GM18507 (cell line): ENCODE data around the gene MTMR4.
"Not testable (repeated sequence)": the region's sequence is repeated elsewhere in the genome, so short reads cannot be mapped to it uniquely, and the experiment has no call there.

Experiments
- DNase-seq: peaks from one replicate; pipeline ENCODE4 v3.0.0; 2011; ENCODE audit warnings: low read depth; ENCODE audit not compliant: insufficient read length; ENCODE audit errors: extremely low spot score
- FAIRE-seq: peaks from 2 replicates; lab custom pipeline; 2011; peaks lifted over from hg19 to GRCh38; lab: Jason Lieb, UNC

The MTMR4 gene

DNA sequence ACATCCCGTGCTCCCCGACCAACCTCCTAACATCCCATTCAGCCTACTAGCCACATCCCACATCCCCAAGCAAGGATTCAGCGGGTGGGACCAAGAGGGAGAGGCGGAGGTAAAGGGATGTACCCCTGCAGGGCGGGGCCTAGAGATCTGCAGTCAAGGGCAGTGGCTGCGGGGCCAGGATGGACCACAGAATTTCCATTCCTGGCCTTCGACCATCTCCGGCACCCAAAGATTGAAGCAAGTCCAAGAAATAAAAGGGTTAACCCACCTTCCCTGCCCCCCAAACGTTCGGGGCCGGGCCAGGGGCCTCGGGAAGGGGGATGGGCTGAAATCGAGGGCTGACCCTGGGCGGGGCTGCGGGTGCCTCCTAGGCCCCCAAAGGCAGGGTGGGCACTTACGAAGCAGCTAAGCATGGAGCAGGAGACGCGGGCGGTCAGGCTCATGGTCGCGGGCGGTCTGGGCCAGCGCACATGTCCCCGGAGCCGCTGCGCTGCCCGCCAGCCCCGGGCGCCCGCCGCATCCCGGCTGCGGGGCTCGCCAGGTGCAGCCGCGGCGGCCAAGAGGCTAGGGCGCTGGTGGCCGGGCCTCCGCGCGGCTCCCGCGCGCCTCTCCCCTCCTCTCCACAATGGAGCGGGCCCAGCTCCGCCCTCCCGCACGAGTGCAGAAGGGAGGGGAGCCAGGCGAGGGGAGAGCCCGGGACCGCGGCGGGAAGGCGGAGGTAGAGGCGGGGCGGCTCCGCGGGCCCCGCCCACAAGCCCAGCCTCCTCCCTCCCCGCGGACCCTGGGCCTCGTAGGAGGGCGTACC, at the start of gene MTMR4:
Gene MTMR4 (minus strand): TSS at position 674 of the 805 bp plus-strand sequence. CDS start 231 bp downstream, at position 443.
- peak; percentile 46 for FAIRE-seq
- no peak for DNase-seq

DNA sequence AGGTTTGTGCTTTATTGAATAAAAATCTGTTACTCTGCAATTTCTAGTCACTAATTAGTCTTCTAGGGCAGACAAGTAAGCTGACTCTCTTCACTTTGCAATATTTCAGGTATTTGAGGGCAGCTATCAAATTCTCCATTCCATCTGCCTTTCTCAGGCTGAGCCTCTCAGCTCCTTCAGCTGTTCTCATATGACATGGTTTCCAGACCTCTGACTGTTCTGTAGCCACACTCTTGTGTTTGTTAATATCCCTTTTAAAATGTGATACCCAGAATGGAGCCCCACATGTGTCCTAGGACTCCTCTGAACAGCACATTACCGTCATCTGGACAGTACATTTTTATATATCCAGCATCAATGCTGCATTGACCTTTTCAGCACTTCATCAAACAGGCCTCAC, 46.1 kb upstream of the MTMR4 start:
- no peak for FAIRE-seq

DNA sequence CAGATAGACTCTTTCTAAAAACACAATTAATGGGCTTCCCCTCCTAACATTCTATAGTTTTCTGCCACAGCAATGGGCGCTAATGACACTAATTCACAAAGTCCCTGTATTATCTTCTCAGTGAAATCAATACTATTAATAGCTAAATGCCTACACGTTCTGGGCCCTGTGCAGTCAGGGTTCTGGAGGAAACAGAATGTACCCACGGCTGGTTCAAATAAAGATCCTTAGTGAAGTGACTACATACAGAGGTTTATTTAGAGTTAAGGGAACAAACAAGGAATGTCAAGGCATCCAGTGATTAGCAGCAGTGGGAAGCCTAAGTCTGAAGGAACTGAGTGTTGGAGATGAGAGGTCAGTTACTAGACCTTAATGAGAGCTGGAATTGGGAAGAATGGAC, 43.5 kb upstream of the MTMR4 start:
- FAIRE-seq (no peak), DNase-seq (no peak)

More for the DNA sequence above, 46.1 kb upstream of the MTMR4 start:
- no peak for DNase-seq

DNA sequence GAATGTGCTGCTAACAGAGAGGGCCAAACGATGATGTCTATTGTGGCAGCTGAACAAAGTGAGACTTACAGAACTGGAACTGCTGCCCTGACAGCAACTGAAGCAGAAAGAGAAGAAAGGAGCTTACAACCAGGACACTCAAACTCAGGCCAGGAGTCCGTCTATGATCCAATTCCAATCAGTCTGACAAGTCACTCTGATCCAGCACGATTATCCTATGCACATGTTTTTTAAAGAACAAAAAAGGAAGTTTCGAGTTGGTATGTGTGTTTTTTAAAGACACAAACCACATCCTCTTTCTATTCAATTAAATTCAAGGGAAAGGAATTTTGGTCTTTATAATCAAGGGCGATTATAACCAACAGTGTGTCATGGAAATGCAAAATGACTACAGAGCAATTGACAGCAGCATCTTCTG, 42.4 kb upstream of the MTMR4 start:
- FAIRE-seq, result peak; percentile 67
- DNase-seq, result no peak

DNA sequence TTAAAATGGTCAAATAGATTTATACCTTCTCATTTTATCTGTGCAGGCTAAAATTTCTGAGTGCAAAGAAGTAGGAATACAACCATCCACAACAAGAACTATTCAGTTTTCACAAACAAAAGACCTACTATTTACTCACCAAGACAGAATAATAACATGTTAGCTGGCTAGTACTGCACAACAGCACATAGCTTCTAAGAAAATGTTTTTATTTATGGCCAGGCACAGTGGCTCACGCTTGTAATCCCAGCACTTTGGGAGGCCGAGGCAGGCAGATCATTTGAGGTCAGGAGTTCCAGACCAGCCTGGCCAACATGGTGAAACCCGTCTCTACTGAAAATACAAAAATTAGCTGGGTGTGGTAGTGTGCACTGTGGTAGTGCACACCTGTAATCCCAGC, 40.7 kb upstream of the MTMR4 start:
- not testable (repeated sequence) for DNase-seq, FAIRE-seq

DNA sequence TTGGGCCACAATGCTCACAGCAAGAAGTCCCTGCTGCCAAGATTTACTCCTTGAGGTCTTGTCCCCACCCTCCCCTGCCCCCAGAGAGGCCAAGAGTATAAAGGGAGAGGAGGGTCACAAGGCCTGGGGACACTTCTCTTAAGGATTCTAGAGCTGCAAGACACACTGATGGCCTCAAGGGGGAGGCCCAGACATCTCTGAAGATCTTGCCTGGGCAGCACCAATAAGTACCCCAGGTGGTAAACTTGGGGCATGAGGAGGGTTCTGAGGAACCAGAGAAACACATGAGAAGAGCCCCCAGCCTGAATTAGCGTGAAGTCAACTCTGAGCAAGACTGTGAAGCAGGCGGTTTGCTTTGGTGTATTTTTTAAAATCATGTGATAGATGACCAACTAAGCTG, 26.8 kb upstream of the MTMR4 start:
- DNase-seq, result no peak
- FAIRE-seq, result no peak

DNA sequence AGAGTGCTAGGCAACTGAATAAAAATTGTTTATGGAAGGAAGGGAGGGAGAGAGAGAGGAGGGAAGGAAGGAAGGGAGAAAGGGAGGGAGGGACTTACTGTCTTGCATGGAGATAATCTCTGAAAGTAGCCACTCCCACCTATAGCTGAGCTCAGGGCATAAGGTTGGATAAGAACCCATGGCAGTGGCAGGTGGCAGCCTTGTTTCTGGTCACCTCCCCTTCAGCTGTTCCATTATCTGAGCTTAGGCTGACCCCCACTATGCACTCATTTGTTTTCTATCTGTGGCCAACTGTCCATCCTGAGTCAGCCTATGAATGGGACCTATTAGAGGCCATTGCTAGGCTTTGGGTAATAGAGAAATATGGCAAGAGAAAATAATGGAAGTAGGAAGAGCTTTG, 25.3 kb upstream of the MTMR4 start:
- DNase-seq (no peak), FAIRE-seq (no peak)

DNA sequence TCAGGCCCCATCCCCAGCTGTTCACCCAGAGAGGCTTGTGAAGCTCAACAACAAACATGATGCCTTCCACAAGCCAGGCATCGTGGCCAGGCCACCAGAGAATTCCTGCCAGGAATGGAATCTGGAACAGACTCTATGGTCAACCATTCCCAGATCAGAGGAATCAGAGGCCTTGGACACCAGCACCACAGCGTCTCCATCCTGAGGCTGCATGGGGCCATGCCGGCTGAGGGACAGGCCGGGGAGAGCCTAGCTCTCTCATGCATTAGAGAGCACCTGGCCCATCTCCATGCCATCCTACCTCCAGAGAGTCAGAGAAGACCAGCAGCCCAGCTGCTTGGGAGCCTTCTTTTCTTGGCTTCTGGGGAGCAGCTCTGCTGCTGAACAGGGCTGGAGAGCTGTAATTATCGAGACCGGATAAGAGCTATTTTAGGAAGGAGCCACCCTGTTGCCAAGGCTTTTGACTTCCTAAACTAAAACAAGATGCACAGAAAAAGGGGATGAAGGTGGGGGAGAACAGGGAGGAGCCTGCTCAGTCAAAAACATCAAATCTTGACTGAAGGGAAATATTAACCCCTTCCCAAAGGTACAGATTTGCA, 24.5 kb upstream of the MTMR4 start:
- FAIRE-seq (no peak), DNase-seq (no peak)

DNA sequence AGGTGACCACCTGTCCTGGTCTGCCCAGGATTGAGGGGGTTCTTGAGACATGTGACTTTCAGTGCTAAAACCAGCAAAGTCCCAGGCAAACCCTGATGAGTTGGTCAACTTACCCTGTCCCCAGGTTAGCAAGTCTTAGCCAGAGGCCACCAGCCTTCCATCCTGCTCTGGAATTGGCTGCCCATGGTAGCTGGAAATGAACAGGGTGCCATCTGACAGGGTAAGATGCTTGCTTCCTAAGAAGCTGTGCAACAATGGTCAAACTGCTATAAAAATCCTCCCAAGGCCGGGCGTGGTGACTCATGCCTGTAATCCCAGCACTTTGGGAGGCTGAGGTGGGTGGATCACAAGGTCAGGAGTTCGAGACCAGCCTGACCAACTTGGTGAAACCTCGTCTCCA, 22.8 kb upstream of the MTMR4 start:
- FAIRE-seq (no peak), DNase-seq (no peak)

DNA sequence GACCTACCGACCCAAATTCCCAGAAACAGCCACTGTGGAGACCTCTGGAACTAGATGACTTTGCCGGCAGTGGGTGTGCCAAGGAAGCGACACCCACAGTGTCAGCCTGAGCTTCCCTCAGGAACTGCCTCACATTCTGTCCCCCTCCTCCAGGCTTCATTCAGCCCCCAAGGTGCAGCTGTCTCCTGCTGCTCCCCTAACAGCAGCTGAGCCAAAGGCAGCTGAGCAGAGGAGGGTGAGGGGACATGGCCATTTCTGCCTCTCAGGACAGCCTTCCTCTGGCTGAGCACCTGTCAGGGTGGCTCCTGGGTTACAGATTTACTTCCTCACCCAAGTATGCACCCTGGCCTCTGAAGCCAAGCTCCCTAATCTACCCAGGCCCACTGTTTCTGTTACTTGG, 22.1 kb upstream of the MTMR4 start:
- FAIRE-seq (no peak), DNase-seq (no peak)

DNA sequence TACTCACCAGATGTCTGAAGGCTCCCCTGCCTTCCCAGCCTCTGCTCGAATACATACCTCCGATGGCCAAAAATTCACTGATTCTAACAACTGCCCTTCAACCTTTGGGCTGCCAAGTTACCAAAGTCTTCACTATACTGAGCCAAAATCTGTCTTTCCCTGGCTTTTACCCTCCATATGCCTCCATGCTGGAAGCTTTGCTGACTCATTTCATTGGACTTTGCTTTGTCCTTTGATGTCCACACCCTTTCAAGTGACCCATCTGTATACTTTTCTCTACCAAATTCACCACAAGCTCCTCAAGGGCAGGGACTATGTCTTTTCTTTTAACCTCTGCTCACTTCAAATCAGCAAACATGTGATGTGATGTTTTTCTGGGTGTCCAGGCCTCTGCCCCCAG, 21.0 kb upstream of the MTMR4 start:
- DNase-seq (no peak), FAIRE-seq (no peak)

DNA sequence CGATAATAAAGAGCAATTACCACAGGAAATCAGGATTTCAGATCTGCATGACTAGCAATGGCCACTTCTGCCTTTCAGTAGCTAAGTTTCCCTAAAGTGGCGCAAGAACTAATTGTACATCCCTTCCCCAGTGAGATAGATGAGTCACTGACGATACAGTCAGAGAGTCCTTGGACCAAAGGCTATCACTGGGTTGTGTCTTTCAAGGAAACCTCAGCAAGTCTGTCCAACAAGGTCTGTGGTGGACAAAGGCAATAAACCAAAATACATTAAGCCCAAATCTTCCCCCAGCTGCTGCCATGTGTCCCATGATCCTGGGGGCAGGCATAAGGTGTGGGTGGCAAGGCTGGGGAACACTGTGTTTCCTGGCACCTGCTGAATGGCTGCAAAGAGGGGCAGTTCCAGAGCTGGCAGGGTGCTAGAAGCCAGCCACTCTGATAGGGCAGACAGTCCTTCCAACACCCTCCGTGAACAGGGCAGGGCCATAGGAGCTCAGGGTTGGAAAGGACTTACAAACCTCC, 20.5 kb upstream of the MTMR4 start:
- no peak for DNase-seq
- no peak for FAIRE-seq

DNA sequence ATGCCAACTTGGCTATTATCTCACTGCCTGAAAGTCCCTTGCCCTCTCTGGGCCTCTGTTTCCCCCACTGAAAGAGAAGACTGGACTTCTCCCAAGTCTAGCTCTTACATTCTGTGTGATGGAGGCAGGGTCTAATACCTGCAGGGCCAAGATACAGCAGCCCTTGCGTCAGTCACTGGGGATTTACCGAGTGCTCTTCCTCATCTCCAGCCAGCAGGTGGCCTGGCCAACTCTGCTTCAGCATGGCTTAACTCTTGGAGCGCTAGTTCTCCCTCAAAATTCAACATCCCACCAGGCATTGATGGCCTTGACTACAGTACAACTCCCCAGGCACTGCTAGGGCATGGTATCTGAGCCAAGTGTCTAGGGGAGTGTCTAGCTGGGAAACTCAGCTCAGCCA, 19.9 kb upstream of the MTMR4 start:
- FAIRE-seq (no peak), DNase-seq (no peak)

DNA sequence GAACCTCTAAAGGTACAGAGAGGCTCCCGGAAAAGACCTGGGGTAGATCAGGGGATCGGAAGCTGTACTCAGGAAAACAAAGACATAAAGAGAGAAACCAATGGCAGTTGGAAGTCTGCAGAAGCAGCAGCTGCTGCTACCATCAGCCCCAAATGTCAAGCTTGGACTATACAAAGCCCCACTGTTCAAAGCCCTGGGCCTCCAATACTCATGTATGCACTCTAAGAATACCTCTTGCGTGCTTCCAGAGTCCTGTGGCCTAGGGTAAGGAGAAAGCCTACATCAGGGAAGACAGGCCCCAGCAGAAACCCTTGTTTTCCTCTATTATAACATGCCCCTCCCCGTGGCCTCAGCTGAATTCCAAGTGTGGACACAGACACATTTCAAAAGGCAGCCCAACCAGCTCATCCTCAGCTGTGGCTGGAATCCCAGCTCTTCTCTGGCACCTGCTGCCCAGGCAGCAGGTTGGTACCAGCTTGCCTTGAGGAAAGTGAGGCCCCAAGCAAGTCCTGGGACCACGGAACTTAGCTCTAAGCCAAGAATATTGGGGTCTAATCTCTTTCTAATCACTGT, 19.3 kb upstream of the MTMR4 start:
- FAIRE-seq (no peak), DNase-seq (no peak)

DNA sequence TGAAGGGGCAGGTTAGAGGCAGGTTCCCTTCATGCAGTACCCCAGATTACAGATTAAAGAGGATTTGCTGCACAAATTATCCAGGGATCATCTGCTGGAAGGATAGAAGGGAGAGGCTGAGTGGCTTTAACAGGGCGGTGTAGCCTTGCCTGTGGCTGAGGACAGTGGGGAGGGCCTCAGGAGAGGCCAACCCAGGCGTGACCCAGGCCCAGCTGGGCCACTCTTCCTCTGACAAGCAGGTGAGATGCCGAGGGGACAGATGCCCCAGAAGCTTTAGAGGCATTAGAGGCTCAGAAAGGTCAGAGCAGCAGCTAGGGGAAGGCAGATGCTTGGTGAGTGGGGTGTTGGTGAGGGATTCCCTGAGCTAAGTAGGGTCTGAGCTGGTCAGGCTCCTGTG, 18.1 kb upstream of the MTMR4 start:
- no peak for FAIRE-seq
- DNase-seq, result no peak

DNA sequence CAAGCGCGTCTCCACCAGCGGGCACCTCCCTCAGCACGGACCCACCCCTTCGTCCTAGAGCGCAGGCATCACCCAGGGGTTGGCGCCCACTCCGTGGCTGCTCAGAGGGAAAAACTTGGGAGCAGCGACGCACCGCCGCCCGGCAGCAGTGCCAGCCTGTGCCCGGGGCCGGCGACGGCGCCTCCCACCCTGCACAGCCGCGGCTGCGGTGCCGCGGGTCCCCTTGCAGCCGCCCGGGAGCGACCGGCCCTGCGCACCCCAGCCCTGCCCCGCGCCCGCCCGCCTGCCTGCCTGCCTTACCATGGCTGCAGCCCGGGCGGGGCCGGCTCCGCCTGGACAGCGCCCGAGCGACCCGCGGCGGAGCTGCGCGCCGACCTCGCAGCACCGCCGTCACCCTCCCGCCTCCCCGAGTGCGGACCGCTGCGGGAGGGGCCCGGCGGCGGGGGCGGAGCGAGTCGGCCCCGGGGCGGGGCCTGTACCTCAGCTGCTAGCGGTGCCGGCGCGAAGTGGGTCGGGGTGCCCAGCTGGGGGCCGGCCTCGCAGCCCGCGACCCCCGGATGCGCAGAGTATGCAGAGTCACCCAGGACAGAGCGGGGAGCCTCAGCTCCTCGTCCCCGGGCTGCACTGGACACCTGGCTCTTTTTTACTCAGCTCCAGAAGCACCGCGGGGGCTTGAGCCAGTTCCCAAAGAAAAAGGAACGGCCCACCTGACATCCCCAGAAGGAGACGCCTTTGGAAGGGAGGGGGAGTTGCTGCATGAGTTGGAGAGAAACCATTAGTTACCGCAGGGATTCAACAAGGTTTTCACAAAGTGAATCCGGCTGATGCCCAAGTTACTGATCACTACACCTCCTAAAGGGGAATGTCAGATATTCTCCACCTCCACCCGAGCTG, 17.5 kb upstream of the MTMR4 start:
- FAIRE-seq (no peak), DNase-seq (no peak)

DNA sequence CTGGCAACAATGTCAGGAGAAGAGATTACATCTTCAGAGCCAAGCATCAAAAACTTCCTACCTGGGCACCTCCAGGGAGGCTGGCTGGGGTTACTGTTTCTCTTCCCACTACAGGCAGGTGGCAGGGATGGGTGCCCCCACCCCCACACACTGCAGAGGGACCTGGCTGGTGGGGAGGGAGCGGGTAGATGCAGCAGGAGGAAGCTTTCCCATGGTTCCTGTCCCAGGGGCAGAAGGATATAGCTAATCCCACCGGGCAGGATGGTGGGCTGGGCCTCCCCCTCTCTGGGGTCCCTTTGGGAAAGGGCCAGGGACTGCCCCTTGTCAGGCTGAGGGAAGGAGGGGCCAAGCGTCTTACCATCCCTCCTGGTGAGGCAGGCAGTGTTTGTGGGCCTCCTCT, 16.7 kb upstream of the MTMR4 start:
- no peak for DNase-seq
- no peak for FAIRE-seq

DNA sequence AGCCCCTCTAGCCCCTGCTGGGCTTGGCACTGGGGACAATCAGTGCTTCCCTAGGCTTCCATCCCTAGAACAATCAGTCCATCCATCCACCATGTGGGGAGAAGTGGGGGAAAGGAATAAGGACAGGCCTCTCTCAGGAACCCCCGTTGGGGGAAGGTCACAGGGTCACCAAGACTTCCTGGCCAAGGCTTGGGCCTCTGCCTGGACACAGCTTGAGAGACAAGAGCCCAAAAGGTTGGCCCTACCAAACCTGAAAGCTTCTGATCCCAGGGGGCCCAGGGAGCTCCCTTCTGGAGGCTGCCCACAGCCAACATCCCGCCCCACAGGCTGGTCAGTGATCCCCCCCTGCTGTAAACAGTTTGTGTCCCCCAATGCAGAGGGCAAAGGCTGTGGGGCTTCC, 16.2 kb upstream of the MTMR4 start:
- DNase-seq, result no peak
- FAIRE-seq, result no peak

DNA sequence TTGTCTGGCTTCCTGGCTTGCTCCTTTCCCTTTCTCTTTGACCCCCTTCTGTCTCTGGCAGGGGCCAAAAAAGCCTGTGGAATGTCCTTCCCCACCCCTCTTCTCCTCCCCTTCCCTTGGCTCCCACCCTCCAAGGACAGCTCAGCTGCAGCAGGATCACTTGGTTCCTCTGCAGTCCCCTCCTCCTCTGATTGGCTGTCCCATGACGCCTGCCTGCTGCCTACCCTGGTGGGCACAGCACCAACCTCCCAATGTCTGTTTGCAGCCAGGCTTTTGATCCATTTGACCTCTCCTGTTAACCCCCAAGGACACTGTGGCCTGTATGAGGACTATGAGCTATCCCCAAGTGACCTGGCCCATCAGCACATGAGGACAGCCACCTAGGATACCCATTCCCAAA, 14.8 kb upstream of the MTMR4 start:
- no peak for DNase-seq
- no peak for FAIRE-seq

DNA sequence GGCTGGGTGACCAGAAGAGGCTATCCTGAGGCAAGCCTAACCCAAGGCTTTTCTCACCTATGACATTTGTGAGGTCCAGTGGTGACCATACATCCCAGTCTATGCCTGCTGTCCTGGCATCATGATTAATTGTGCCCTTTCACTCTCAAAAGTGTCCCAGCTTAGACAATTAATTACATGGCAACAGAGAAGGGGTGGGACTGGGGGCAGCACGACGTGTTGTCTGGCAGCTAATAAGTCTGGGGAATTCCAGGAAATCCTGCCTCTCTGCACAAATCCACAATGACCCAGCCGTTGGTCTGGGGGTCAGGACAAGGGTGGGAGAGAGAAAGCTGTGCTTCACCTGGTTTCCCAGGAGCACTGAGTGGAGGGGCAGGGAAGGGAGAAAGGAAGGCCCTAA, 14.0 kb upstream of the MTMR4 start:
- DNase-seq (no peak), FAIRE-seq (no peak)
